H1 (cell line): Measurements from ENCODE around the gene TTC32.

Source experiments
- BCL11A ChIP-seq, 2 experiments: IDR thresholded peaks; one replicate each; pipeline ENCODE4 v1.6.1; 2011; ENCODE audit warnings: low read depth in 2 of 2, low read length in 2 of 2, mild to moderate bottlenecking in 2 of 2
- EP300 ChIP-seq, 2 experiments: IDR thresholded peaks; 1 replicate in 1 of 2; 2 replicates in 1 of 2; pipeline ENCODE4 v1.6.1; 2011 to 2012; ENCODE audit warnings: low read depth in 2 of 2, low read length in 2 of 2, mild to moderate bottlenecking in 2 of 2, borderline replicate concordance in 1 of 2, inconsistent platforms in 1 of 2, moderate library complexity in 1 of 2
- EZH2 ChIP-seq: fragments of 200-600 bp; sonication (generic); IDR thresholded peaks from 2 replicates; pipeline ENCODE4 v1.7.1; 2012; ENCODE audit warnings: low read depth, mild to moderate bottlenecking, moderate library complexity, low read length, inconsistent platforms; ENCODE audit not compliant: severe bottlenecking
- FOSL1 ChIP-seq: IDR thresholded peaks from 2 replicates; pipeline ENCODE4 v1.6.1; 2011; ENCODE audit warnings: mild to moderate bottlenecking, low read depth, low read length, moderate library complexity; ENCODE audit not compliant: insufficient read depth
- POLR2A ChIP-seq, 2 experiments: IDR thresholded peaks; 1 replicate in 1 of 2; 2 replicates in 1 of 2; pipeline ENCODE4 v1.6.1; 2011; ENCODE audit warnings: low read depth in 2 of 2, low read length in 2 of 2, mild to moderate bottlenecking in 2 of 2; ENCODE audit errors: control extremely low read depth in 1 of 2
- YY1 ChIP-seq: IDR thresholded peaks from 2 replicates; pipeline ENCODE4 v1.6.1; 2011; ENCODE audit warnings: low read depth, mild to moderate bottlenecking, low read length
- ZNF274 ChIP-seq: IDR thresholded peaks from 2 replicates; pipeline ENCODE4 v1.7.0; 2012; ENCODE audit warnings: low read length, borderline replicate concordance; ENCODE audit errors: extremely low read depth
- TF ChIP-seq, protein P1 (sequence below), 3 experiments: IDR thresholded peaks; 1 replicate in 2 of 3; 2 replicates in 1 of 3; pipeline versions ENCODE4 v1.5.1 to v1.6.1; 2011; ENCODE audit warnings: low read length in 3 of 3, mild to moderate bottlenecking in 3 of 3, inconsistent platforms in 2 of 3, low read depth in 1 of 3, moderate library complexity in 1 of 3; ENCODE audit not compliant: insufficient read depth in 1 of 3; ENCODE audit errors: control extremely low read depth in 1 of 3
- TF ChIP-seq, protein P2 (sequence below): IDR thresholded peaks from 2 replicates; pipeline ENCODE4 v1.6.1; 2012; ENCODE audit warnings: inconsistent platforms

DNA sequence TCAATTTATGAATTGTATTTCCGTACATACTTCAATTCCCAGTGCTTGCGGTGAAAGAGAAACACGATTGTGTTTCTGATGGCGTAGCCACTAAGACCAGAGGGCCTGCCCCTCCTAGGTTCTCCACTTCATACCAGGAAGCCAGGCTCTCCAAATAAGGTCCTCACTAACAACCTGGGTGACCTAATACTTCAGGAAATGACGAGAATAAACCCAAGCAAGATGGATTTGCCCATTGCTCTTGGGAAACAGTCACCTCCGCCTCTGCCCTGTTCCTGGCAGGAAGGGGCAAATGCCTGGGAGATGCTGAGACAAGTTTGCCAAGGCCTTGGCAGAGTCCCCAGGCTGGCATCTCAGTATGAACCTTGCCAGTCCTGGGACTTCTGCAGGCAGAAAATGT is 41.8 kb downstream of the TTC32 start:
- TF ChIP-seq FOSL1 (no peak), YY1 (no peak), EZH2 (no peak), POLR2A (IDR thresholded peaks at IDR 0.05; ENCODE audit: control extremely low read depth in 1 of 2, low read depth in 2 of 2, low read length in 2 of 2) (no peak), ZNF274 (no peak), EP300 (IDR thresholded peaks at IDR 0.05; ENCODE audit: borderline replicate concordance in 1 of 2, low read depth in 2 of 2, low read length in 2 of 2) (no peak), BCL11A (IDR thresholded peaks at IDR 0.05; ENCODE audit: low read depth in 2 of 2, low read length in 2 of 2) (no peak)
- TF ChIP-seq, protein P1, sequence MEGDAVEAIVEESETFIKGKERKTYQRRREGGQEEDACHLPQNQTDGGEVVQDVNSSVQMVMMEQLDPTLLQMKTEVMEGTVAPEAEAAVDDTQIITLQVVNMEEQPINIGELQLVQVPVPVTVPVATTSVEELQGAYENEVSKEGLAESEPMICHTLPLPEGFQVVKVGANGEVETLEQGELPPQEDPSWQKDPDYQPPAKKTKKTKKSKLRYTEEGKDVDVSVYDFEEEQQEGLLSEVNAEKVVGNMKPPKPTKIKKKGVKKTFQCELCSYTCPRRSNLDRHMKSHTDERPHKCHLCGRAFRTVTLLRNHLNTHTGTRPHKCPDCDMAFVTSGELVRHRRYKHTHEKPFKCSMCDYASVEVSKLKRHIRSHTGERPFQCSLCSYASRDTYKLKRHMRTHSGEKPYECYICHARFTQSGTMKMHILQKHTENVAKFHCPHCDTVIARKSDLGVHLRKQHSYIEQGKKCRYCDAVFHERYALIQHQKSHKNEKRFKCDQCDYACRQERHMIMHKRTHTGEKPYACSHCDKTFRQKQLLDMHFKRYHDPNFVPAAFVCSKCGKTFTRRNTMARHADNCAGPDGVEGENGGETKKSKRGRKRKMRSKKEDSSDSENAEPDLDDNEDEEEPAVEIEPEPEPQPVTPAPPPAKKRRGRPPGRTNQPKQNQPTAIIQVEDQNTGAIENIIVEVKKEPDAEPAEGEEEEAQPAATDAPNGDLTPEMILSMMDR (IDR thresholded peaks at IDR 0.05; ENCODE audit: control extremely low read depth in 1 of 3, insufficient read depth in 1 of 3, low read depth in 1 of 3, low read length in 3 of 3), result no peak
- TF ChIP-seq, protein P2, sequence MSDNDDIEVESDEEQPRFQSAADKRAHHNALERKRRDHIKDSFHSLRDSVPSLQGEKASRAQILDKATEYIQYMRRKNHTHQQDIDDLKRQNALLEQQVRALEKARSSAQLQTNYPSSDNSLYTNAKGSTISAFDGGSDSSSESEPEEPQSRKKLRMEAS, result no peak
